Tibial nerve (tissue), 4 donors: ENCODE data around the gene EBF3. TPM values are rescaled to one million over a fixed set of nuclear protein-coding genes. Genes with fewer than 3 reads are reported as not detected.

Experiments
- small RNA-seq: library from RNA; depleted of rRNA; stranded (forward); fragments of <200 nt; gene quantifications from one replicate; pipeline ENCODE3, GENCODE V24; 2016
- total RNA-seq, 4 donors: library from RNA; depleted of rRNA; stranded (reverse); fragments of >200 nt; gene quantifications; one replicate each; pipeline ENCODE4 v1.1.0, GENCODE V29; 2016

Gene EBF3
- total RNA-seq, 4 donors from 2014 or later, result 27.3 to 41.0 (median 31.2) TPM

Small RNAs within 50 kb of the gene (small RNA-seq; reads per million reads assigned to genes)
- gene AL354950.2 (not detected), gene MIR4297 (not detected)

Other genes starting within 250 kb of the EBF3 start
- gene C10orf143, start 146.6 kb upstream of the EBF3 start, total RNA-seq, result 1 to 10 TPM; 1.5 to 8.6 (median 3.7) TPM
- gene GLRX3, start 172.1 kb upstream of the EBF3 start, total RNA-seq, result 10 to 100 TPM; 28.4 to 38.2 (median 35.9) TPM